Glutamatergic neuron (in vitro differentiated cells): ENCODE measurements around the gene ENG. TPM values are rescaled to one million over a fixed set of nuclear protein-coding genes. Genes with fewer than 3 reads are reported as not detected.
"Not testable (repeated sequence)": the region's sequence is repeated elsewhere in the genome, so short reads cannot be mapped to it uniquely, and the experiment has no call there.

ENCODE experiments used
- DNase-seq: peaks from one replicate; pipeline ENCODE4 v3.0.0; 2022
- H3K27ac Mint-ChIP-seq: one replicate; pipeline ENCODE4 v1.8.0; 2020; ENCODE audit warnings: mild to moderate bottlenecking, mixed read lengths, inconsistent platforms; ENCODE audit not compliant: unreplicated experiment
- H3K27me3 Mint-ChIP-seq: one replicate; pipeline ENCODE4 v1.8.0; 2020; ENCODE audit warnings: mild to moderate bottlenecking, moderate library complexity, mixed read lengths, inconsistent platforms; ENCODE audit not compliant: unreplicated experiment
- H3K36me3 Mint-ChIP-seq: one replicate; pipeline ENCODE4 v1.8.0; 2020; ENCODE audit warnings: mild to moderate bottlenecking, mixed read lengths, inconsistent platforms; ENCODE audit not compliant: unreplicated experiment
- H3K4me1 Mint-ChIP-seq: one replicate; pipeline ENCODE4 v1.8.0; 2020; ENCODE audit warnings: mild to moderate bottlenecking, low read depth, mixed read lengths, inconsistent platforms; ENCODE audit not compliant: unreplicated experiment
- H3K4me3 Mint-ChIP-seq: one replicate; pipeline ENCODE4 v1.8.0; 2020; ENCODE audit warnings: mild to moderate bottlenecking, mixed read lengths, inconsistent platforms; ENCODE audit not compliant: unreplicated experiment
- H3K9me3 Mint-ChIP-seq: one replicate; pipeline ENCODE4 v1.8.0; 2020; ENCODE audit warnings: mild to moderate bottlenecking, moderate library complexity, mixed read lengths, inconsistent platforms; ENCODE audit not compliant: unreplicated experiment
- total RNA-seq: library from RNA; stranded (reverse); fragmentation: NEBNext Ultra II Directional; extraction: Animal tissue kit (Norgen Biotek cat#: 25700); gene quantifications from one replicate; pipeline ENCODE4 v1.2.1, GENCODE V29; 2021; ENCODE audit not compliant: unreplicated experiment
- TF ChIP-seq, protein P1 (sequence below): fragments of 200-600 bp; sonication (generic); IDR thresholded peaks from one replicate; pipeline ENCODE4 v1.5.0; 2021; ENCODE audit not compliant: partially characterized antibody, unreplicated experiment

Gene ENG
- total RNA-seq, 1 donor from 2014 or later = not detected

DNA sequence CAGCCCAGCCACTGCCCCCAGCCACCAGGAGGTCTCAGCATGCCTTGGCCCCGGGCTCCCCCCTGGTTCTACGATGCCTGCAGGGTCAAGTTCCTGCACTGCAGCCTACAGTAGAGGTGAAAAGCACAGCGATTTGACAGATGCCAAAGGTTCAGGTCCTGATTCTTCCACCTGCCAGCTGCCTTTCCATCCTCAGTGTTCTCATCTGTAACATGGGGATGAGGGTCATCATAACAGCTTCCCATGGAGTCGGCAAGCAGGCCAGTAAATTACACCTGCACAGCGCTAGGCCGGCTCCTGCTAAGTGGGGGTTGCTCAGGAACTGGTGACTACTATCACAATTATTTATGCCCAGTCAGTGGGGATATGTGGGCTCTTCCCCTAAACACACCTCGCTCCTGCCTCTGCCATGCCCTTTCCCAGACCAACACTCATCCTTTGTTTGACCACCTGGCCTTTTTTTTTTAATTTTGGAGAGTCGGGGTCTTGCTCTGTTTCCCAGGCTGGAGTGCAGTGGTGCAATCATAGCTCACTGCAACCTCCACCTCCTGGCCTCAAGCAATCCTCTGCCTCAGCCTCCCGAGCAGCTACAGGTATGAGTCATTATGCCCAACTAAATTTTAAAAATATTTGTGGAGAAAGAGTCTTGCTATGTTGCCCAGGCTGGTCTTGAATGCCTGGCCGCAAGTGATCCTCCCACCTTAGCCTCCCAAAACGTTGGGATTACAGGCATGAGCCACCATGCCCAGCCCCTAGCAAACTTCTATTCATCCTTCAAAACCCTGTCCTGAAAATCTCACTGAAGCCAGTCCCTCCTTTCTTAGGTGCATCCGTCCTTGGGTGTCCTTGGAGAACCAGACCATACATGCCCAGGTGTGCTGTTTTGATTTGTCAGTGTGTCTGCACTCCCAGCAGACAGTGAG lies 6.4 kb downstream of the ENG start:
- no peak overlapping the region for H3K27ac Mint-ChIP-seq
- no peaks in the 10 kb centered on the region for H3K4me1 Mint-ChIP-seq
- no peak overlapping the region for H3K4me3 Mint-ChIP-seq
- no peak for DNase-seq
- peaks cover 3% of the 10 kb centered on the region for H3K27me3 Mint-ChIP-seq
- H3K36me3 Mint-ChIP-seq = peaks cover 15% of the 10 kb centered on the region
- H3K9me3 Mint-ChIP-seq = peaks cover 6% of the 10 kb centered on the region
- TF ChIP-seq, protein P1, sequence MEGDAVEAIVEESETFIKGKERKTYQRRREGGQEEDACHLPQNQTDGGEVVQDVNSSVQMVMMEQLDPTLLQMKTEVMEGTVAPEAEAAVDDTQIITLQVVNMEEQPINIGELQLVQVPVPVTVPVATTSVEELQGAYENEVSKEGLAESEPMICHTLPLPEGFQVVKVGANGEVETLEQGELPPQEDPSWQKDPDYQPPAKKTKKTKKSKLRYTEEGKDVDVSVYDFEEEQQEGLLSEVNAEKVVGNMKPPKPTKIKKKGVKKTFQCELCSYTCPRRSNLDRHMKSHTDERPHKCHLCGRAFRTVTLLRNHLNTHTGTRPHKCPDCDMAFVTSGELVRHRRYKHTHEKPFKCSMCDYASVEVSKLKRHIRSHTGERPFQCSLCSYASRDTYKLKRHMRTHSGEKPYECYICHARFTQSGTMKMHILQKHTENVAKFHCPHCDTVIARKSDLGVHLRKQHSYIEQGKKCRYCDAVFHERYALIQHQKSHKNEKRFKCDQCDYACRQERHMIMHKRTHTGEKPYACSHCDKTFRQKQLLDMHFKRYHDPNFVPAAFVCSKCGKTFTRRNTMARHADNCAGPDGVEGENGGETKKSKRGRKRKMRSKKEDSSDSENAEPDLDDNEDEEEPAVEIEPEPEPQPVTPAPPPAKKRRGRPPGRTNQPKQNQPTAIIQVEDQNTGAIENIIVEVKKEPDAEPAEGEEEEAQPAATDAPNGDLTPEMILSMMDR = no peak

DNA sequence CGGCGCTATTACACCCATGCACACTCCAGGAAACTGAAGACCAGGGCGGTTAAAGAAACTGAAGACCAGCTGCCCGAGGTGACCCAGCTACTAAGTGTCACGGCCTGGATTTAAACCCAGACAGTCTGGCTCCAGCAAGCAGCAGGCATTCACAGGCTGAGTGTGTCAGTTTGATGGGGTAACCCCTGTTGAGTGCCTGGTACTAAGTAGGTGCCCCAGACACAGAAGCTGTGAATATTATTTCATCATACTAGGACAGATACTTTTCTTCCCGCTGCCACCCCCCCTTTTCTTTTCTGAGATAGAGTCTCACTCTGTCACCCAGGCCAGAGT lies 7.3 kb downstream of the ENG start:
- peaks cover 3% of the 10 kb centered on the region for H3K27me3 Mint-ChIP-seq
- H3K4me3 Mint-ChIP-seq = no peak overlapping the region
- DNase-seq = no peak
- TF ChIP-seq, protein P1 = no peak
- peaks cover 15% of the 10 kb centered on the region for H3K36me3 Mint-ChIP-seq
- no peaks in the 10 kb centered on the region for H3K4me1 Mint-ChIP-seq
- no peak overlapping the region for H3K27ac Mint-ChIP-seq
- H3K9me3 Mint-ChIP-seq = peaks cover 6% of the 10 kb centered on the region

DNA sequence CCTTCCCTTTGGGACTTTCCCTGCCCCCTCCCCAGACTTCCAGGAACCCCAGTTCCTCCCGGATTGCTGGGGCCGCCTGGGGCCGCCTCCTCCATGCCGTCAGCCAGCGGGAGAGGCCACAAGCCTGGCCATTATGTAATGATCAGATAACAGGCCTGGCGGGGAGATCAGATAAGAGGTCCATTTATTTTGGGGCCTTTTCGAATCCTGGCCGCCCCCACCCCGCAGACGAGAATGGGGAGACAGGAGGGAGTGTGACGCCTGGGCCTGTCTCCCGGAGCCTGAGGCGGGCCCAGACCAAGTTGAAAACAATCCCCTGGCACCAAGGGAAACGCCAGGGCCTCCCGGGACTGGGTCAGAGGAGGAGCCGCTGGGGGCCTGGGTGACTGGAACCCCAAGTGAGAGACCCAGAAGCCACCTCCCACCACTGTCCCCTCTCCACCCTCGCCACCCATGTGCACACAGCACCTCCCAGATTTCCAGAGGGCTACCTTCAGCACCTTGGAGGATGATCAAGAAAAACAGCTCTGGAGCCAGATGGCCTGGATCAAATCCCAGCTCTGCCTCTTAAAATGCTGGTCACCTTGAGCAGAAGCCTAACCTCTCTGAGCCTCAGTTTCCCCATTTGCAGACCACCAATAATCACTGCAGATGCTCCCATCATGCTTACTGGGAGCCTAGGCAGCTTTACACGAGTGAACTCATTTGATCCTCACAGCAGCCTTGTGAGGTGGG lies 7.8 kb downstream of the ENG start:
- H3K27me3 Mint-ChIP-seq = peaks cover 3% of the 10 kb centered on the region
- no peak for DNase-seq
- TF ChIP-seq, protein P1 = no peak
- peaks cover 15% of the 10 kb centered on the region for H3K36me3 Mint-ChIP-seq
- H3K27ac Mint-ChIP-seq = no peak overlapping the region
- H3K4me1 Mint-ChIP-seq = no peaks in the 10 kb centered on the region
- peaks cover 6% of the 10 kb centered on the region for H3K9me3 Mint-ChIP-seq
- H3K4me3 Mint-ChIP-seq = no peak overlapping the region

DNA sequence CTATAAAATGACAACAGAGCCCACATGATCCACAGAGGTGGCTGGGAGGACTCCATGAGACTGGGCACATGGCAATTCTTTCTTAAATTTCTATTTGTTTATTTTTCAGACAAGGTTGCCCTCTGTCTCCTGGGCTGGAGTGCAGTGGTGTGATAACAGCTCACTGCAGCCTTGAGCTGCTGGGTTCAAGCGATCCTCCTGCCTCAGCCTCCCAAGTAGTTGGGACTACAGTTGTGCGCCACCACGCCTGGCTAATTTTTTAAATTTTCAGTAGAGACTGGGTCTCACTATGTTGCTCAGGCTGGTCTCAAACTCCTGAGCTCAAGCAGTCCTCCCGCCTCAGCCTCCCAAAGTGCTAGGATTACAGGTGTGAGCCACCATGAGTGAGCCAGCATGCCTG lies 8.8 kb downstream of the ENG start:
- H3K4me3 Mint-ChIP-seq = not testable (repeated sequence)

DNA sequence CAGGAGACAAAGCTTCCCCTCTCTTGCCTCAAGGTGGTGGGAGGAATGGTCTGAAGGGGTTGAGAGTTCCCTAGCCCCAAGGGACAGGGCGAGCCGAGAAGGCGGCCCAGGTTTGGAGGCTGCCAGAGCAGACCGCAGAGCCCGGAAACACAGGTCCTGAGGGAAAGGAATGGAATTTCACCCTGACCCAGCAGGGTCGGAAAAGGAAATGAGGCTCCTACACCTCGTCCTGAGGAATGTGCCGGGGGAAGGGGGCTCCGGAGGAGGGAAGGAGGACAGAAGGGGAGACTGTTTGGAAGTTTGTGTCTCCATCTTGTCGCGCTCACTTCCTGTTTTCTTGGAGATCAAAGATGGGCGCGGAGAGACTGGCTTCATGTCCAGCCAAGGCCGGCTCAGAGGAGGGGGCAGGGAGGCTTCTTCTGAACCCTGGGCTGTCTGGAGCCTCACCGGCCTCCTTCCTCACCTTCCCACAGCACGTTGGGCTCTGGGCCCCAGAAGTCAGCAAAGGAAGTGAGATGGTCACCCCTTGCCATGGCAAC lies 9.6 kb downstream of the ENG start:
- no peak overlapping the region for H3K4me3 Mint-ChIP-seq
- H3K27ac Mint-ChIP-seq = no peak overlapping the region
- TF ChIP-seq, protein P1 = no peak
- H3K36me3 Mint-ChIP-seq = peaks cover 15% of the 10 kb centered on the region
- no peaks in the 10 kb centered on the region for H3K4me1 Mint-ChIP-seq
- H3K9me3 Mint-ChIP-seq = peaks cover 6% of the 10 kb centered on the region
- no peak for DNase-seq
- H3K27me3 Mint-ChIP-seq = peaks cover 3% of the 10 kb centered on the region

More for the DNA sequence above, 8.8 kb downstream of the ENG start:
- peaks cover 15% of the 10 kb centered on the region for H3K36me3 Mint-ChIP-seq
- not testable (repeated sequence) for H3K4me1 Mint-ChIP-seq, DNase-seq, H3K9me3 Mint-ChIP-seq, H3K27me3 Mint-ChIP-seq, H3K27ac Mint-ChIP-seq
